ENCODE data around the gene RPL4.

DNA sequence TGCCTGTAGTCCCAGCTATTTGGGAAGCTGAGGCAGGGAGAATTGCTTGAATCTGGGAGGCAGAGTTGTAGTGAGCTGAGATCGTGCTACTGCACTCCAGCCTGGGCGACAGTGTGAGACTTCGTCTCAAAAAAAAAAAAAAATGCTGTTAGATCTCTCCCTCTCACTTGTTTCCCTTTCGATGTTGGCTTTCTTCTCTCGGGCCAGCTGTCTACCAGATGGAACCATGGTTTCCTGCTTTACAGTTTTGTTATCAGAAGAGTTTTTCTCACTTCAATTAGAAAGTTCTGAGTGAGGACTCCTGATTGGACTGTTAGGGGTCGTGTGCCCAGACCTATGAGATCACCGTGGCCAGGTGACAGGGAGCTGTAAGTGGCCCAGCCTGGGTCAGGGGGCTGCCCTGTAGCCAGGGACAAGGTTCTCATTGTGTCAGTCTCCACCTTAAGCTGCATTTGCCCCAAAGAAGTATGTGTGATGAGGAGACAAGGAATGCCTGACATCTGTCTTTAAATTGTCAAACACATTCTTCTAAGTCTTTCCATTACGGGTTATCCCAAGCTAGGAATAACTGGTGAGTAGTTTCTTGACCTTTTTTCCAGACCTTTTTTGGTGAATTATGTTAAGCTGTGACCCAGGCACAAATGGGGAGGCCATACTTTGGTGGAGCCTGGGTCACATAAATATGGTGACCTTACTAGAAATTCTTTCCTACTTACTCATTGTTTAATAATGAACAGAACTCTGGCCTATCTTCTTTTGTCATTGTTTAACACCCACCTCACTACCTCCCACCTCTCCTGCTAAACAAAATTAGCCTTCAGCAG, 32.3 kb downstream of the RPL4 start:
- TF ChIP-seq, protein P1, sequence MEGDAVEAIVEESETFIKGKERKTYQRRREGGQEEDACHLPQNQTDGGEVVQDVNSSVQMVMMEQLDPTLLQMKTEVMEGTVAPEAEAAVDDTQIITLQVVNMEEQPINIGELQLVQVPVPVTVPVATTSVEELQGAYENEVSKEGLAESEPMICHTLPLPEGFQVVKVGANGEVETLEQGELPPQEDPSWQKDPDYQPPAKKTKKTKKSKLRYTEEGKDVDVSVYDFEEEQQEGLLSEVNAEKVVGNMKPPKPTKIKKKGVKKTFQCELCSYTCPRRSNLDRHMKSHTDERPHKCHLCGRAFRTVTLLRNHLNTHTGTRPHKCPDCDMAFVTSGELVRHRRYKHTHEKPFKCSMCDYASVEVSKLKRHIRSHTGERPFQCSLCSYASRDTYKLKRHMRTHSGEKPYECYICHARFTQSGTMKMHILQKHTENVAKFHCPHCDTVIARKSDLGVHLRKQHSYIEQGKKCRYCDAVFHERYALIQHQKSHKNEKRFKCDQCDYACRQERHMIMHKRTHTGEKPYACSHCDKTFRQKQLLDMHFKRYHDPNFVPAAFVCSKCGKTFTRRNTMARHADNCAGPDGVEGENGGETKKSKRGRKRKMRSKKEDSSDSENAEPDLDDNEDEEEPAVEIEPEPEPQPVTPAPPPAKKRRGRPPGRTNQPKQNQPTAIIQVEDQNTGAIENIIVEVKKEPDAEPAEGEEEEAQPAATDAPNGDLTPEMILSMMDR (IDR thresholded peaks at IDR 0.05): no peak
- TF ChIP-seq POLR2A (IDR thresholded peaks at IDR 0.05) (no peak), EP300 (IDR thresholded peaks at IDR 0.05) (no peak)
